ENCODE measurements around the gene GNL2.
"Not testable (repeated sequence)": the region's sequence is repeated elsewhere in the genome, so short reads cannot be mapped to it uniquely, and the experiment has no call there.

The GNL2 gene

GRCh38 chr1:37588939-37589338, 6.8 kb downstream of the GNL2 start:
- no peak overlapping the region for H3K27ac ChIP-seq (ENCODE audit: low read length)
- no peak for DNase-seq (ENCODE audit: low read depth, low spot score)
- WGBS (ENCODE audit: insufficient coverage, insufficient read length), result no CpG with 5 or more reads among the region's 2 CpGs
- H3K4me1 ChIP-seq (ENCODE audit: control insufficient read depth, insufficient read depth, low read length), result no peaks in the 10 kb centered on the region
- H3K36me3 ChIP-seq (ENCODE audit: control insufficient read depth, insufficient read depth, low read length), result peaks cover 23% of the 10 kb centered on the region; the same call in 1 of the 2 replicates
- H3K9me3 ChIP-seq (ENCODE audit: control insufficient read depth, insufficient read depth, low read length), result no peaks in the 10 kb centered on the region
- no peaks in the 10 kb centered on the region for H3K27me3 ChIP-seq (ENCODE audit: control insufficient read depth, insufficient read depth, low read length)
- no peak overlapping the region for H3K4me3 ChIP-seq (ENCODE audit: low read length)

- not testable (repeated sequence) for H3K4me3 ChIP-seq (ENCODE audit: low read length)
- peaks cover 26% of the 10 kb centered on the region; the same call in 1 of the 2 replicates for H3K36me3 ChIP-seq (ENCODE audit: control insufficient read depth, insufficient read depth, low read length)
- no CpG with 5 or more reads among the region's 4 CpGs for WGBS (ENCODE audit: insufficient coverage, insufficient read length)
These were observed 11.2 kb downstream of the GNL2 start for GRCh38 chr1:37584544-37584943.

GRCh38 chr1:37575692-37576091, 20.0 kb downstream of the GNL2 start:
- no peak for DNase-seq (ENCODE audit: low read depth, low spot score)
- H3K27ac ChIP-seq (ENCODE audit: low read length), result no peak overlapping the region
- H3K4me3 ChIP-seq (ENCODE audit: low read length), result no peak overlapping the region
- WGBS (ENCODE audit: insufficient coverage, insufficient read length), result no CpG with 5 or more reads among the region's 5 CpGs
- no peaks in the 10 kb centered on the region for H3K4me1 ChIP-seq (ENCODE audit: control insufficient read depth, insufficient read depth, low read length)
- no peaks in the 10 kb centered on the region for H3K9me3 ChIP-seq (ENCODE audit: control insufficient read depth, insufficient read depth, low read length)
- H3K27me3 ChIP-seq (ENCODE audit: control insufficient read depth, insufficient read depth, low read length), result no peaks in the 10 kb centered on the region
- peaks cover 47% of the 10 kb centered on the region for H3K36me3 ChIP-seq (ENCODE audit: control insufficient read depth, insufficient read depth, low read length)

More at GRCh38 chr1:37584544-37584943, 11.2 kb downstream of the GNL2 start:
- not testable (repeated sequence) for H3K9me3 ChIP-seq (ENCODE audit: control insufficient read depth, insufficient read depth, low read length); H3K4me1 ChIP-seq (ENCODE audit: control insufficient read depth, insufficient read depth, low read length); H3K27me3 ChIP-seq (ENCODE audit: control insufficient read depth, insufficient read depth, low read length); H3K27ac ChIP-seq (ENCODE audit: low read length); DNase-seq (ENCODE audit: low read depth, low spot score)

- no peak for DNase-seq (ENCODE audit: low read depth, low spot score)
- Histone ChIP-seq H3K27me3 (ENCODE audit: control insufficient read depth, insufficient read depth, low read length) (no peaks in the 10 kb centered on the region), H3K4me3 (ENCODE audit: low read length) (no peak overlapping the region), H3K4me1 (ENCODE audit: control insufficient read depth, insufficient read depth, low read length) (no peaks in the 10 kb centered on the region), H3K9me3 (ENCODE audit: control insufficient read depth, insufficient read depth, low read length) (no peaks in the 10 kb centered on the region), H3K36me3 (ENCODE audit: control insufficient read depth, insufficient read depth, low read length) (peaks cover 42% of the 10 kb centered on the region), H3K27ac (ENCODE audit: low read length) (no peak overlapping the region)
- no CpG with 5 or more reads among the region's 7 CpGs for WGBS (ENCODE audit: insufficient coverage, insufficient read length)
These were observed 20.8 kb downstream of the GNL2 start for GRCh38 chr1:37574834-37575480.

GRCh38 chr1:37570528-37571334, 25.0 kb downstream of the GNL2 start:
- Histone ChIP-seq H3K9me3 (ENCODE audit: control insufficient read depth, insufficient read depth, low read length) (no peaks in the 10 kb centered on the region), H3K27ac (ENCODE audit: low read length) (no peak overlapping the region), H3K4me1 (ENCODE audit: control insufficient read depth, insufficient read depth, low read length) (no peaks in the 10 kb centered on the region), H3K4me3 (ENCODE audit: low read length) (no peak overlapping the region), H3K36me3 (ENCODE audit: control insufficient read depth, insufficient read depth, low read length) (peaks cover 62% of the 10 kb centered on the region), H3K27me3 (ENCODE audit: control insufficient read depth, insufficient read depth, low read length) (no peaks in the 10 kb centered on the region)
- DNase-seq (ENCODE audit: low read depth, low spot score), result no peak
- no CpG with 5 or more reads among the region's 3 CpGs for WGBS (ENCODE audit: insufficient coverage, insufficient read length)

- H3K36me3 ChIP-seq (ENCODE audit: control insufficient read depth, insufficient read depth, low read length), result peaks cover 35% of the 10 kb centered on the region
- no peak overlapping the region for H3K4me3 ChIP-seq (ENCODE audit: low read length)
- no peaks in the 10 kb centered on the region for H3K9me3 ChIP-seq (ENCODE audit: control insufficient read depth, insufficient read depth, low read length)
- no peaks in the 10 kb centered on the region for H3K27me3 ChIP-seq (ENCODE audit: control insufficient read depth, insufficient read depth, low read length)
- no peak overlapping the region for H3K27ac ChIP-seq (ENCODE audit: low read length)
- no peaks in the 10 kb centered on the region for H3K4me1 ChIP-seq (ENCODE audit: control insufficient read depth, insufficient read depth, low read length)
- whole genome bisulfite sequencing (ENCODE audit: insufficient coverage, insufficient read length), result no CpG with 5 or more reads among the region's 3 CpGs
- no peak for DNase-seq (ENCODE audit: low read depth, low spot score)
These were observed 28.7 kb downstream of the GNL2 start for GRCh38 chr1:37567023-37567422.

- Histone ChIP-seq H3K27me3 (ENCODE audit: control insufficient read depth, insufficient read depth, low read length) (no peaks in the 10 kb centered on the region), H3K36me3 (ENCODE audit: control insufficient read depth, insufficient read depth, low read length) (peaks cover 28% of the 10 kb centered on the region; the same call in 1 of the 2 replicates), H3K4me1 (ENCODE audit: control insufficient read depth, insufficient read depth, low read length) (no peaks in the 10 kb centered on the region), H3K27ac (ENCODE audit: low read length) (no peak overlapping the region), H3K9me3 (ENCODE audit: control insufficient read depth, insufficient read depth, low read length) (no peaks in the 10 kb centered on the region), H3K4me3 (ENCODE audit: low read length) (no peak overlapping the region)
- no peak for DNase-seq (ENCODE audit: low read depth, low spot score)
These were observed 30.8 kb downstream of the GNL2 start for GRCh38 chr1:37564892-37565291.

GRCh38 chr1:37562984-37563383, 32.8 kb downstream of the GNL2 start:
- Histone ChIP-seq H3K9me3 (ENCODE audit: control insufficient read depth, insufficient read depth, low read length) (no peaks in the 10 kb centered on the region), H3K27me3 (ENCODE audit: control insufficient read depth, insufficient read depth, low read length) (no peaks in the 10 kb centered on the region), H3K4me1 (ENCODE audit: control insufficient read depth, insufficient read depth, low read length) (no peaks in the 10 kb centered on the region), H3K4me3 (ENCODE audit: low read length) (no peak overlapping the region), H3K27ac (ENCODE audit: low read length) (no peak overlapping the region), H3K36me3 (ENCODE audit: control insufficient read depth, insufficient read depth, low read length) (peaks cover 15% of the 10 kb centered on the region; the same call in 1 of the 2 replicates)
- no CpG with 5 or more reads among the region's 1 CpG for WGBS (ENCODE audit: insufficient coverage, insufficient read length)
- DNase-seq (ENCODE audit: low read depth, low spot score), result no peak

- no peak overlapping the region for H3K27ac ChIP-seq (ENCODE audit: low read length)
- no peaks in the 10 kb centered on the region for H3K9me3 ChIP-seq (ENCODE audit: control insufficient read depth, insufficient read depth, low read length)
- peak; percentile 29 for DNase-seq (ENCODE audit: low read depth, low spot score)
- no peaks in the 10 kb centered on the region for H3K27me3 ChIP-seq (ENCODE audit: control insufficient read depth, insufficient read depth, low read length)
- peaks cover 8% of the 10 kb centered on the region; the same call in 1 of the 2 replicates for H3K36me3 ChIP-seq (ENCODE audit: control insufficient read depth, insufficient read depth, low read length)
- H3K4me1 ChIP-seq (ENCODE audit: control insufficient read depth, insufficient read depth, low read length), result no peaks in the 10 kb centered on the region; the same call in 1 of the 2 replicates
- H3K4me3 ChIP-seq (ENCODE audit: low read length), result no peak overlapping the region
- WGBS (ENCODE audit: insufficient coverage, insufficient read length), result no CpG with 5 or more reads among the region's 21 CpGs
These were observed 34.3 kb downstream of the GNL2 start for GRCh38 chr1:37561133-37562132.

All from iPS DF 6.9 (cell line).